ENCODE data around the gene CAMSAP1. TPM values are rescaled to one million over a fixed set of nuclear protein-coding genes. Genes with fewer than 3 reads are reported as not detected.

The CAMSAP1 gene
- total RNA-seq, 6 experiments from 2014 or later: 5.2 to 16.1 (median 10.4) TPM

DNA sequence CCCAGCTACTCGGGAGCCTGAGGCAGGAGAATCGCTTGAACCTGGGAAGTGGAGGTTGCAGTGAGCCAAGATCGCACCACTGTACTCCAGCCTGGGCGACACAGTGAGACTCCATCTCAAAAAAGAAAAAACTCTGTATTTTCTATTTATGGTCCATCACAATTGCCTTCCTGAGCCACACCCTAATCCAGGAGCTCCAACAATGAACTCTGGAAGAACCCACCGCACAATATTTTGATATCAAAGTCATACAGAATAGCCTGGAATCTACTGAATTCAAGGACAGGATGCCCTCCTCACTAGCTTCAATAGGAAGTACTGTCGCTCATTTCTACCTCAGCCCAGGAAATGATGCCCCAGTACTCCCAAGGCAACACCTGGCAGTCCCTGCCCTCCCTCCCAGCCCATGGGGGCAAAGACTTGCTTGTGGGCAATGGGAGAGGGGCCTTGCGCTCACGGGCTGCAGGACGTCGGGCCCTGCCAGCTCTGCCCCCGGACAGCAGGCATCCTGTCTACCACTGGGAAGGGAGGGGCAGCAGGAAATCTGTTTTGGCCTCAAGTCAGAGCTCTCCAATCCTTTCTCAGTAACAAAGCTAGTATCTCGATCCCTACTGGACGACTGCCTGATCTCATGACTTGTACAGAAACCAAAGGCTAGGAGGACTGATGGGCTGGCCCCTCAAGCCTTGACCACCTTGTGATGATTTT lies 34.1 kb upstream of the CAMSAP1 start:
- Histone ChIP-seq H3K9me3 (no peaks in the 10 kb centered on the region), H3K4me1 (no peaks in the 10 kb centered on the region), H3K4me3 (no peak overlapping the region), H3K27ac (no peak overlapping the region), H3K27me3 (no peaks in the 10 kb centered on the region), H3K36me3 (peaks cover 0 to 72% (median 25%) of the 10 kb centered on the region in 4 donors)
- intact Hi-C loops (cut with DNase I): no loop called here
- TF ChIP-seq, protein P1, sequence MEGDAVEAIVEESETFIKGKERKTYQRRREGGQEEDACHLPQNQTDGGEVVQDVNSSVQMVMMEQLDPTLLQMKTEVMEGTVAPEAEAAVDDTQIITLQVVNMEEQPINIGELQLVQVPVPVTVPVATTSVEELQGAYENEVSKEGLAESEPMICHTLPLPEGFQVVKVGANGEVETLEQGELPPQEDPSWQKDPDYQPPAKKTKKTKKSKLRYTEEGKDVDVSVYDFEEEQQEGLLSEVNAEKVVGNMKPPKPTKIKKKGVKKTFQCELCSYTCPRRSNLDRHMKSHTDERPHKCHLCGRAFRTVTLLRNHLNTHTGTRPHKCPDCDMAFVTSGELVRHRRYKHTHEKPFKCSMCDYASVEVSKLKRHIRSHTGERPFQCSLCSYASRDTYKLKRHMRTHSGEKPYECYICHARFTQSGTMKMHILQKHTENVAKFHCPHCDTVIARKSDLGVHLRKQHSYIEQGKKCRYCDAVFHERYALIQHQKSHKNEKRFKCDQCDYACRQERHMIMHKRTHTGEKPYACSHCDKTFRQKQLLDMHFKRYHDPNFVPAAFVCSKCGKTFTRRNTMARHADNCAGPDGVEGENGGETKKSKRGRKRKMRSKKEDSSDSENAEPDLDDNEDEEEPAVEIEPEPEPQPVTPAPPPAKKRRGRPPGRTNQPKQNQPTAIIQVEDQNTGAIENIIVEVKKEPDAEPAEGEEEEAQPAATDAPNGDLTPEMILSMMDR (IDR thresholded peaks at IDR 0.05): no peak
- TF ChIP-seq POLR2A (IDR thresholded peaks at IDR 0.05): no peak
- DNase-seq (no peak), ATAC-seq (peak in 3 of 4 donors; percentile 14 to 22 (median 22))
- WGBS (ENCODE audit: insufficient coverage, low coverage, low lambda C conversion rate, missing lambda C conversion rate): 63% methylated on average over 4 of the region's 13 CpGs

DNA sequence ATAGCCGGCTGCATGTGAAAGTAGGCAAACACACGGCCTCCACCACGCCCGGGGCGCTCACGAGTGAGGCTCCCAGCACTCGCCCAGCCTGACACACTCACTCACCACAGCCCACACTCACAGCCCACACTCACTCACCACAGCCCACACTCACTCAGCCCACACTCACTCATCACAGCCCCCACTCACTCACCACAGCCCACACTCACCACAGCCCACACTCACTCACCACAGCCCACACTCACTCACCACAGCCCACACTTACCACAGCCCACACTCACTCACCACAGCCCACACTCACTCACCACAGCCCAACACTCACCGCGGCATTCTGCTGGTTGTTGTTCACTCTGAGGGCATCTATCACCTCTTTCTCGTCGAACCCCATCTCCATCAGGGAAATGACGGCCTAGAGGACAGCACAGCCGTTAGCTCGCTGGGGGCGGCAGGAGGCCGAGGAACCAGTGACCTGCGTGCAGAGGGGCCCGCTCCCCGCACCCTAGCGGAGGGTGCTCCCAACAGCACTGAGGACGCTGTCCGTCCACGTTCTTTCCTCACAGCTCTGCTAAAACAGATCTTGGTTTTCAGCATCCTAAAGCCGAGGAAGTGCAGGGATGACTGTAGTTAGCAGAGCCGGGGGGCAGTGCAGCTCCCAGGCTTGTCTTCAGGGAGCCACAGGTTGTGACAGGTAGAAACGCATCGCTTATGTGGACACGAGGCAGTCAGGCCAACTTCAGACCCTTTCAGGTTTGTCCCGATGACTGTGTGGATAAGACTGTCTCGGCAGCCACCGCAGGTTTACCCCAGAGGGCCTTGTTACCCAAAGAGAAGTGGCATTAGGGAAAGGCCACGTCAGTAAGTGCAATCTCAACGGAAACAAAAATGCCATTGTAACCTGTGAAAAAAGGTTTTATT lies 32.3 kb upstream of the CAMSAP1 start:
- peaks cover 0 to 54% (median 22%) of the 10 kb centered on the region in 4 donors for H3K36me3 ChIP-seq
- H3K4me3 ChIP-seq: no peak overlapping the region
- H3K4me1 ChIP-seq: no peaks in the 10 kb centered on the region
- ATAC-seq: peak in 1 of 4 donors; percentile 13
- H3K9me3 ChIP-seq: no peaks in the 10 kb centered on the region
- no peak for DNase-seq
- WGBS (ENCODE audit: insufficient coverage, low coverage, low lambda C conversion rate, missing lambda C conversion rate): 81% methylated on average over 15 of the region's 33 CpGs
- H3K27ac ChIP-seq: no peak overlapping the region
- no peak for TF ChIP-seq POLR2A (IDR thresholded peaks at IDR 0.05)
- TF ChIP-seq, protein P1 (IDR thresholded peaks at IDR 0.05): no peak
- intact Hi-C loops (cut with DNase I): no loop called here
- no peaks in the 10 kb centered on the region for H3K27me3 ChIP-seq

DNA sequence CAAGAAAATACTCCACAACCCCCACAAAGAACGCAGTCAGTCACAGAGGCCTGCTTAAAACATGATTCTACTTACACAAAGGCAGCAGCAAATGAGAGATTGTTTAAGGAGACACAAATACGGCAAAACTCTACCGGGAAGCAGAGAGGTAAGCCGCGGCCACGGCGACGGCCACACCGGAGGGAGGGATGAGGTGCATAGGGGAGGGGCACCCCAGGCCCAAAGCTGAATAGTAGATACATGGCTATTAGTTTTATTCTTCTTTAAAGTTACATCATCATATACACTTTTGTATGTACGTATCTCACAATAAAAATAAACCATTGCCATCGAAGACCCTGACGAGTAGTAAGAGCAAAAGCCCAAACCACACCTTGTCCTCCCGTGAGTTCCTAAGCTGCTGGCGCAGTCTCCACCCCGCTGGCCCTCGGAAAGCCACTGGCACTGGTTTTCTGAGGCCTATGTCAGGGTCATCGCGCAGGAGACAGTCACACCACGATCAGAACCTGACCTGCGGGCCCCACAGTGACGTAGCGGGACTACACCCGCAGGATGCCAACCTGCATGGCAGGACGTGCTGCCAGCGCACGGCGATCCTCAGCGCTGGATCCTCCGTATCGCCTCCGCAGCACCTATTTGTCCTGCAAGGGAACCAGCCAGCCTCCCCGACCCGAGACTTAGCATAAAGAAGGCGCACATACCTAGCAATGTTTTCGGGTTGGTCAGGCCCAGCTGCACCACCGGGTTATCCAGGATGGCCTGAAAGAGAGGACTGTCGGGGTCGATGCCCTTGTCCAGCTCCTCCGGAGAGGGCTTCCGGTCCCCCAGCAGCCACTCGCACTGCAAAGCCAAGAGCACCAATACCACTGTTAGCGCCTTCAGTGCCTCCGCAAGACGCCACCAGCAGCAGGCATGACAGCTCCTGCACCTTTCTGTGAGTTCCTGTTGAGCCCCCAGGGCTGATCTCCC lies 30.5 kb upstream of the CAMSAP1 start:
- Histone ChIP-seq H3K27me3 (no peaks in the 10 kb centered on the region), H3K36me3 (peaks cover 0 to 48% (median 18%) of the 10 kb centered on the region in 4 donors), H3K4me3 (no peak overlapping the region), H3K4me1 (no peaks in the 10 kb centered on the region), H3K9me3 (no peaks in the 10 kb centered on the region), H3K27ac (no peak overlapping the region)
- intact Hi-C loops (cut with DNase I): no loop called here
- ATAC-seq: no peak
- 96% methylated on average over 28 of the region's 44 CpGs for WGBS (ENCODE audit: insufficient coverage, low coverage, low lambda C conversion rate, missing lambda C conversion rate)
- no peak for DNase-seq
- TF ChIP-seq, protein P1 (IDR thresholded peaks at IDR 0.05): no peak
- TF ChIP-seq POLR2A (IDR thresholded peaks at IDR 0.05): no peak

DNA sequence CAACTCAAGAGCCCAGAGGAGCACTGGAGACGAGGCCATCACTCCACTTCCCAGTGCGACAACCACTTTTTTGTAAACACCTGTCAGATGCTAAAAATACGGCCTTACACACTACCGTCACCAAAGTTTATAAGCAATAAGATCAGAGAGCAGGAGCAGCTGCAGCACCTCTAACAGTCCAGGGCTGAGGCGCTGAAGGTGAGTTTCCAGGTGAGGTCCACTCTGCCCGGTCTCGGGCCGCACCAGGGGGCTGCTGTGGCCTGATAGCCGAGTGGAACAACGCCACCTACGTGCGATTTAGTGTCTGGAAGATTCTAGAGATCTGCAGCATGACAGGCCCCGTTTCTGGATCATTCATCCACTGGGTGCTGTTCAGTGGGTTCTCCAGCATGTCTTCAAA lies 25.8 kb upstream of the CAMSAP1 start:
- peak in 1 of 3 donors; percentile 41 for DNase-seq
- 100% methylated on average over 4 of the region's 13 CpGs for WGBS (ENCODE audit: insufficient coverage, low coverage, low lambda C conversion rate, missing lambda C conversion rate)
- Histone ChIP-seq H3K27ac (no peak overlapping the region), H3K27me3 (no peaks in the 10 kb centered on the region), H3K4me1 (no peaks in the 10 kb centered on the region), H3K36me3 (peaks cover 0 to 33% (median 13%) of the 10 kb centered on the region in 4 donors), H3K9me3 (no peaks in the 10 kb centered on the region), H3K4me3 (no peak overlapping the region)
- TF ChIP-seq, protein P1 (IDR thresholded peaks at IDR 0.05): no peak
- TF ChIP-seq POLR2A (IDR thresholded peaks at IDR 0.05): no peak
- no peak for ATAC-seq
- intact Hi-C loops (cut with DNase I): no loop called here
